Activated T-helper 1 cell treated with anti-CD3 and anti-CD28 coated beads, Interleukin-2, amount 50 U/mL, for 16 hours (primary cell): ENCODE data around the gene PPP2R5A.

Experiments
- DNase-seq, 2 donors: peaks; one replicate each; pipeline ENCODE4 v3.0.0-alpha.2; 2020; ENCODE audit warnings: low read depth in 1 of 2, low spot score in 1 of 2

PPP2R5A gene

GRCh38 chr1:212410231-212410820 lies 125.1 kb downstream of the PPP2R5A start:
- DNase-seq, result no peak
